GM12878 (cell line): ENCODE data around the gene MRPL2. TPM values are rescaled to one million over a fixed set of nuclear protein-coding genes. Genes with fewer than 3 reads are reported as not detected.

Experiments used
- ATAC-seq: fragments of 200-7000 bp; cut with Tn5 transposase; 3 replicates; pipeline ENCODE4 v1.9.1; 2020; ENCODE audit warnings: mild to moderate bottlenecking, moderate library complexity
- BruUV-seq: library from RNA; stranded (reverse); fragments of 400-500 nt; replicated peaks from 2 replicates; lab custom pipeline; 2021; lab: Mats Ljungman, UMichigan
- CTCF ChIA-PET: fragments of 300-600 bp; sonication (Branson Sonifier 250); formaldehyde crosslinking; extraction: SDS; loops from one replicate; lab custom pipeline; 2021; ENCODE audit warnings: inconsistent platforms; lab: Yijun Ruan, JAX
- POLR2A ChIA-PET: fragments of 350-600 bp; formaldehyde crosslinking; extraction: SDS; loops from one replicate; lab custom pipeline; 2021; ENCODE audit warnings: inconsistent platforms; lab: Charles Lee
- RAD21 ChIA-PET: fragments of 300-600 bp; sonication (Branson Sonifier 250); formaldehyde crosslinking; loops from one replicate; lab custom pipeline; 2023; ENCODE audit warnings: antibody characterized with exemption; ENCODE audit not compliant: unreplicated experiment; lab: Charles Lee
- SMC1A ChIA-PET: fragments of 300-600 bp; sonication (Branson Sonifier 250); formaldehyde crosslinking; loops from one replicate; lab custom pipeline; 2023; ENCODE audit not compliant: unreplicated experiment, uncharacterized antibody; lab: Charles Lee
- DNase-seq: peaks from one replicate; pipeline ENCODE4 v3.0.0-alpha.2; 2011; ENCODE audit warnings: low read depth, low spot score
- FAIRE-seq: peaks from 3 replicates; lab custom pipeline; 2011; peaks lifted over from hg19 to GRCh38; lab: Jason Lieb, UNC
- H2AFZ ChIP-seq: 2 replicates; pipeline ENCODE4 v1.6.0; 2011; ENCODE audit warnings: low read depth, low read length, control low read depth; ENCODE audit not compliant: control insufficient read depth
- H3K27ac ChIP-seq: 2 replicates; pipeline ENCODE4 v1.5.1; 2011; ENCODE audit warnings: control low read depth; ENCODE audit not compliant: control insufficient read depth, insufficient read depth
- H3K27me3 ChIP-seq, 2 experiments: replicated peaks in 1 of 2; 2 replicates each; pipeline versions ENCODE4 v1.6.0 to v1.6.1; 2011; ENCODE audit warnings: low read length in 1 of 2; ENCODE audit not compliant: control insufficient read depth in 2 of 2, insufficient read depth in 2 of 2
- H3K36me3 ChIP-seq, 2 experiments: 2 replicates each; pipeline ENCODE4 v1.5.1; 2011; ENCODE audit warnings: low read length in 1 of 2; ENCODE audit not compliant: control insufficient read depth in 2 of 2, insufficient read depth in 2 of 2
- H3K4me1 ChIP-seq: 2 replicates; pipeline ENCODE4 v1.6.1; 2011; ENCODE audit warnings: mild to moderate bottlenecking, low read length, moderate library complexity, mixed read lengths; ENCODE audit not compliant: control insufficient read depth, insufficient read depth
- H3K4me2 ChIP-seq: 2 replicates; pipeline ENCODE4 v1.6.0; 2011; ENCODE audit warnings: control low read depth; ENCODE audit not compliant: control insufficient read depth, insufficient read depth
- H3K4me3 ChIP-seq: fragments of 200-600 bp; sonication (generic); 2 replicates; pipeline ENCODE4 v1.5.1; 2016
- H3K79me2 ChIP-seq: 2 replicates; pipeline ENCODE4 v1.6.0; 2011; ENCODE audit warnings: low read length; ENCODE audit not compliant: control insufficient read depth, insufficient read depth
- H3K9ac ChIP-seq: 2 replicates; pipeline ENCODE4 v1.8.0; 2011; ENCODE audit warnings: low read length, control low read depth, mixed read lengths; ENCODE audit not compliant: control insufficient read depth, insufficient read depth
- H3K9me3 ChIP-seq: replicated peaks from 3 replicates; pipeline ENCODE4 v1.5.1; 2011; ENCODE audit warnings: mild to moderate bottlenecking, low read length; ENCODE audit not compliant: control insufficient read depth, insufficient read depth
- H4K20me1 ChIP-seq: 2 replicates; pipeline ENCODE4 v1.6.0; 2011; ENCODE audit not compliant: control insufficient read depth, insufficient read depth
- CBFB ChIP-seq: IDR thresholded peaks from 2 replicates; pipeline ENCODE4 v1.6.1; 2016; ENCODE audit warnings: antibody characterized with exemption, low read depth
- E2F4 ChIP-seq: IDR thresholded peaks from 2 replicates; pipeline ENCODE4 v1.6.1; 2012; ENCODE audit warnings: low read depth, low read length, improper control_type of control experiment
- FOXM1 ChIP-seq: IDR thresholded peaks from 2 replicates; pipeline ENCODE4 v1.6.1; 2012; ENCODE audit warnings: low read depth, mild to moderate bottlenecking, inconsistent platforms, low read length, moderate library complexity
- IKZF1 ChIP-seq: fragments of 450-650 bp; conservative IDR thresholded peaks from 2 replicates; pipeline ENCODE4 v1.6.1; 2017; ENCODE audit warnings: antibody characterized with exemption, mild to moderate bottlenecking
- IRF4 ChIP-seq: IDR thresholded peaks from 2 replicates; pipeline ENCODE4 v1.6.1; 2011; ENCODE audit warnings: low read depth, low read length
- MEF2A ChIP-seq: IDR thresholded peaks from 2 replicates; pipeline ENCODE4 v1.6.1; 2011; ENCODE audit warnings: low read depth, mild to moderate bottlenecking, low read length, moderate library complexity; ENCODE audit not compliant: insufficient read depth
- MYC ChIP-seq: IDR thresholded peaks from 2 replicates; pipeline ENCODE4 v1.6.1; 2011; ENCODE audit warnings: mild to moderate bottlenecking, low read length, moderate library complexity, inconsistent platforms; ENCODE audit not compliant: insufficient read depth, insufficient replicate concordance, insufficient read length, severe bottlenecking
- NR2C1 ChIP-seq: fragments of 450-650 bp; IDR thresholded peaks from 2 replicates; pipeline ENCODE4 v1.6.1; 2017; ENCODE audit warnings: antibody characterized with exemption, mild to moderate bottlenecking, moderate library complexity
- NR2C2 ChIP-seq: IDR thresholded peaks from 2 replicates; pipeline ENCODE4 v1.6.1; 2011; ENCODE audit warnings: borderline replicate concordance, low read depth; ENCODE audit not compliant: control insufficient read depth, insufficient read length
- PML ChIP-seq: IDR thresholded peaks from 2 replicates; pipeline ENCODE4 v1.6.1; 2012; ENCODE audit warnings: low read length, inconsistent platforms
- POLR2AphosphoS5 ChIP-seq: IDR thresholded peaks from 2 replicates; pipeline ENCODE4 v1.6.1; 2011; ENCODE audit warnings: mild to moderate bottlenecking, low read length, inconsistent platforms
- RCOR1 ChIP-seq: conservative IDR thresholded peaks from 2 replicates; pipeline ENCODE4 v1.6.1; 2012; ENCODE audit warnings: low read depth, low read length, improper control_type of control experiment
- TAF1 ChIP-seq: IDR thresholded peaks from 2 replicates; pipeline ENCODE4 v1.6.1; 2011; ENCODE audit warnings: mild to moderate bottlenecking, low read depth, low read length, borderline replicate concordance
- TCF12 ChIP-seq: IDR thresholded peaks from 2 replicates; pipeline ENCODE4 v1.6.1; 2011; ENCODE audit warnings: low read depth, mild to moderate bottlenecking, low read length
- ZNF622 ChIP-seq: fragments of 450-650 bp; IDR thresholded peaks from 2 replicates; pipeline ENCODE4 v1.6.1; 2017; ENCODE audit warnings: mild to moderate bottlenecking, inconsistent platforms
- WGBS: methylation state at CpG from one replicate; pipeline ENCODE4 v1.1.6; 2016; ENCODE audit warnings: low lambda C conversion rate; ENCODE audit not compliant: insufficient replicate concordance, insufficient coverage; ENCODE audit errors: missing lambda C conversion rate; 5-methylcytosine and 5-hydroxymethylcytosine counted together
- in situ Hi-C: fragments of 300-500 bp; cut with MboI; formaldehyde crosslinking; loops from 9 replicates; pipeline ENCODE4 v1.14.3; 2018; ENCODE audit warnings: mixed read lengths
- intact Hi-C: fragments of 100-400 bp; cut with micrococcal nuclease; formaldehyde crosslinking; loops from one replicate; pipeline ENCODE4 v1.14.2; 2022; ENCODE audit not compliant: unreplicated experiment
- polyA plus RNA-seq, 11 experiments: library from polyadenylated mRNA; depleted of rRNA in 4 of 11; unstranded in 6 of 11; stranded (reverse) in 5 of 11; fragments of >200 nt; fragmentation: Nextera tagmentation in 4 of 11; fragmentation: Illumina TruSeq in 1 of 11; extraction: Ambion mirVana in 4 of 11; extraction: Trizol in 1 of 11; gene quantifications; 1 replicate in 1 of 11; 2 replicates in 10 of 11; pipeline versions ENCODE4 v1.2.1 to v1.2.3, GENCODE V29; 2011 to 2016; ENCODE audit warnings: inconsistent platforms in 2 of 11, missing spikeins in 2 of 11, low read depth in 1 of 11
- total RNA-seq, 4 experiments: library from RNA; depleted of rRNA in 3 of 4; stranded (reverse); fragments of >200 nt in 3 of 4; fragmentation: Illumina TruSeq in 1 of 4; extraction: Trizol in 1 of 4; gene quantifications; 2 replicates each; pipeline versions ENCODE4 v1.2.1 to v1.2.3, GENCODE V29; 2013 to 2021

Gene MRPL2
- total and polyA plus RNA-seq, 10 of the 15 experiments (the other 5 are each of a cell fraction or from before 2014, with no cell fraction given) = 29.7 to 125 (median 50.2) TPM

GRCh38 chr6:43105538-43106222 is 46.4 kb upstream of the MRPL2 start:
- CTCF ChIA-PET = interaction anchor here (0.6 kb wide), 1 partner anchor 29 kb away, joined by 3 read pairs; no protein-coding TSS in a partner anchor
- H3K9ac ChIP-seq = no peak overlapping the region
- FAIRE-seq (no peak), ATAC-seq (no peak), DNase-seq (no peak)
- POLR2A ChIA-PET = no interaction called here
- no peaks in the 10 kb centered on the region for H3K79me2 ChIP-seq
- no TSS peak for BruUV-seq
- intact Hi-C loops (no loop called here), in situ Hi-C loops (no loop called here)
- no peak overlapping the region for H3K4me3 ChIP-seq
- H3K27ac ChIP-seq = no peak overlapping the region
- no peaks in the 10 kb centered on the region for H3K9me3 ChIP-seq
- H2AFZ ChIP-seq = no peak overlapping the region
- no peaks in the 10 kb centered on the region for H4K20me1 ChIP-seq
- TF ChIP-seq NR2C2 (no peak), TAF1 (no peak), E2F4 (no peak), RCOR1 (no peak), TCF12 (no peak), PML (no peak), IKZF1 (no peak), NR2C1 (no peak), IRF4 (no peak), CBFB (no peak), FOXM1 (no peak), ZNF622 (no peak), MYC (no peak), POLR2AphosphoS5 (no peak), MEF2A (no peak)
- SMC1A ChIA-PET = interaction anchor here (0.6 kb wide), 1 partner anchor 1248 kb away, joined by 3 read pairs; no protein-coding TSS in a partner anchor
- no peaks in the 10 kb centered on the region for H3K4me1 ChIP-seq
- H3K36me3 ChIP-seq = no peaks in the 10 kb centered on the region
- no peaks in the 10 kb centered on the region for H3K27me3 ChIP-seq
- WGBS = 46% methylated on average over 9 of the region's 9 CpGs
- RAD21 ChIA-PET = no interaction called here
- H3K4me2 ChIP-seq = no peak overlapping the region
